SH-SY5Y (cell line): ENCODE results near the gene ANGPTL4.

Experiments used
- GATA2 ChIP-seq: IDR thresholded peaks from 2 replicates; pipeline ENCODE4 v1.6.1; 2011; ENCODE audit warnings: mild to moderate bottlenecking, low read depth, low read length
- GATA3 ChIP-seq: IDR thresholded peaks from 2 replicates; pipeline ENCODE4 v1.6.1; 2011; ENCODE audit warnings: low read depth, mild to moderate bottlenecking, low read length, moderate library complexity

GRCh38 chr19:8413629-8413995 lies 49.7 kb downstream of the ANGPTL4 start:
- no peak for TF ChIP-seq GATA2
- no peak for TF ChIP-seq GATA3
